KMS-11 (cell line): Measurements from ENCODE around the gene RC3H2.

Experiments used
- H2AFZ ChIP-seq: fragments of 200-600 bp; sonication (generic); 2 replicates; pipeline ENCODE4 v1.6.1; 2016; ENCODE audit warnings: antibody characterized with exemption, mixed run types, low read depth
- H3K27ac ChIP-seq: fragments of 200-600 bp; sonication (generic); 2 replicates; pipeline ENCODE4 v1.6.1; 2016; ENCODE audit warnings: mild to moderate bottlenecking, mixed run types
- H3K27me3 ChIP-seq: fragments of 200-600 bp; sonication (generic); 2 replicates; pipeline ENCODE4 v1.6.1; 2017; ENCODE audit warnings: mild to moderate bottlenecking, low read depth, mixed run types, moderate library complexity; ENCODE audit not compliant: insufficient read depth
- H3K36me3 ChIP-seq: fragments of 200-600 bp; sonication (generic); 2 replicates; pipeline ENCODE4 v1.6.1; 2017; ENCODE audit warnings: mild to moderate bottlenecking, mixed run types; ENCODE audit not compliant: insufficient read depth
- H3K4me1 ChIP-seq: fragments of 200-600 bp; sonication (generic); 2 replicates; pipeline ENCODE4 v1.6.1; 2016; ENCODE audit warnings: mild to moderate bottlenecking, low read depth, mixed run types; ENCODE audit not compliant: poor library complexity, severe bottlenecking
- H3K4me2 ChIP-seq: fragments of 200-600 bp; sonication (generic); 2 replicates; pipeline ENCODE4 v1.7.0; 2016; ENCODE audit warnings: mild to moderate bottlenecking, mixed run types
- H3K4me3 ChIP-seq: fragments of 200-600 bp; sonication (generic); IDR thresholded peaks from 2 replicates; pipeline ENCODE4 v1.6.1; 2017; ENCODE audit warnings: low read depth, low read length, mixed read lengths; ENCODE audit not compliant: insufficient read depth
- H3K79me2 ChIP-seq: fragments of 200-600 bp; sonication (generic); 2 replicates; pipeline ENCODE4 v1.6.1; 2016; ENCODE audit warnings: low read depth, mixed run types; ENCODE audit not compliant: insufficient read depth
- H3K9ac ChIP-seq: fragments of 200-600 bp; sonication (generic); 2 replicates; pipeline ENCODE4 v1.6.1; 2016; ENCODE audit warnings: mild to moderate bottlenecking, mixed run types
- H4K20me1 ChIP-seq: fragments of 200-600 bp; sonication (generic); 2 replicates; pipeline ENCODE4 v1.6.1; 2016; ENCODE audit warnings: mild to moderate bottlenecking, mixed run types; ENCODE audit not compliant: insufficient read depth
- CTCF ChIP-seq: fragments of 200-600 bp; sonication (generic); conservative IDR thresholded peaks from 2 replicates; pipeline ENCODE4 v1.6.1; 2017; ENCODE audit warnings: low read depth, mild to moderate bottlenecking, antibody characterized with exemption, low read length, moderate library complexity, mixed read lengths

RC3H2 gene

GRCh38 chr9:122949696-122950095 is 44.5 kb upstream of the RC3H2 start:
- no peak overlapping the region for H2AFZ ChIP-seq
- no peak overlapping the region for H3K4me3 ChIP-seq
- no peak overlapping the region for H3K9ac ChIP-seq
- H3K27ac ChIP-seq = no peak overlapping the region
- H4K20me1 ChIP-seq = no peaks in the 10 kb centered on the region
- peaks cover 48% of the 10 kb centered on the region for H3K4me1 ChIP-seq
- H3K36me3 ChIP-seq = no peaks in the 10 kb centered on the region
- no peaks in the 10 kb centered on the region for H3K27me3 ChIP-seq
- H3K4me2 ChIP-seq = peak overlapping the region; percentile 85
- peaks cover 72% of the 10 kb centered on the region for H3K79me2 ChIP-seq
- TF ChIP-seq CTCF = no peak

GRCh38 chr9:122948313-122948712 is 43.2 kb upstream of the RC3H2 start:
- Histone ChIP-seq H3K27me3 (no peaks in the 10 kb centered on the region), H3K4me1 (peaks cover 48% of the 10 kb centered on the region), H3K9ac (no peak overlapping the region), H3K27ac (no peak overlapping the region), H4K20me1 (no peaks in the 10 kb centered on the region), H3K36me3 (no peaks in the 10 kb centered on the region), H2AFZ (no peak overlapping the region), H3K4me2 (no peak overlapping the region), H3K79me2 (peaks cover 70% of the 10 kb centered on the region), H3K4me3 (no peak overlapping the region)
- no peak for TF ChIP-seq CTCF

- Histone ChIP-seq H3K4me1 (peaks cover 53% of the 10 kb centered on the region), H3K27ac (no peak overlapping the region), H3K79me2 (peaks cover 72% of the 10 kb centered on the region), H3K4me3 (no peak overlapping the region), H3K9ac (no peak overlapping the region), H4K20me1 (no peaks in the 10 kb centered on the region), H2AFZ (no peak overlapping the region), H3K27me3 (no peaks in the 10 kb centered on the region), H3K4me2 (no peak overlapping the region), H3K36me3 (no peaks in the 10 kb centered on the region)
- no peak for TF ChIP-seq CTCF
Observed at GRCh38 chr9:122946461-122947005, 41.4 kb upstream of the RC3H2 start.

- Histone ChIP-seq H3K4me3 (no peak overlapping the region), H3K4me1 (peaks cover 44% of the 10 kb centered on the region), H3K79me2 (peaks cover 66% of the 10 kb centered on the region), H4K20me1 (no peaks in the 10 kb centered on the region), H2AFZ (no peak overlapping the region), H3K27me3 (no peaks in the 10 kb centered on the region), H3K4me2 (no peak overlapping the region), H3K36me3 (no peaks in the 10 kb centered on the region), H3K9ac (no peak overlapping the region), H3K27ac (no peak overlapping the region)
- TF ChIP-seq CTCF = no peak
Observed at GRCh38 chr9:122944960-122945888, 40.1 kb upstream of the RC3H2 start.
